C4-2B (cell line): Measurements from ENCODE around the gene SH3RF3.

Experiments used
- CTCF ChIP-seq: fragments of 450-650 bp; conservative IDR thresholded peaks from 2 replicates; pipeline ENCODE4 v1.5.1; 2017; ENCODE audit warnings: mild to moderate bottlenecking
- ZFX ChIP-seq: fragments of 450-650 bp; IDR thresholded peaks from 2 replicates; pipeline ENCODE4 v1.6.1; 2017

GRCh38 chr2:109512076-109512475 lies 383.1 kb downstream of the SH3RF3 start:
- TF ChIP-seq CTCF: no peak
- TF ChIP-seq ZFX: no peak
